Epithelial cell of proximal tubule (primary cell): ENCODE results near the gene BPIFA1. TPM values are rescaled to one million over a fixed set of nuclear protein-coding genes. Genes with fewer than 3 reads are reported as not detected.
A peak's percentile ranks its signal among the peaks of the same experiment; 100 is the strongest.

ENCODE experiments used
- DNase-seq: peaks from one replicate; pipeline ENCODE4 v3.0.0-alpha.2; 2011; ENCODE audit warnings: low read depth
- H3K4me3 ChIP-seq: 2 replicates; pipeline ENCODE4 v1.5.1; 2011; ENCODE audit warnings: low read depth, mild to moderate bottlenecking, low read length
- total RNA-seq: library from RNA; depleted of rRNA; stranded (reverse); fragments of >200 nt; gene quantifications from 2 replicates; pipeline ENCODE4 v1.2.3, GENCODE V29; 2015
- TF ChIP-seq, protein P1 (sequence below): conservative IDR thresholded peaks from 2 replicates; pipeline ENCODE4 v1.5.1; 2012; ENCODE audit warnings: low read depth, mild to moderate bottlenecking, low read length

BPIFA1 gene
- total RNA-seq, 1 donor from 2014 or later, result not detected

DNA sequence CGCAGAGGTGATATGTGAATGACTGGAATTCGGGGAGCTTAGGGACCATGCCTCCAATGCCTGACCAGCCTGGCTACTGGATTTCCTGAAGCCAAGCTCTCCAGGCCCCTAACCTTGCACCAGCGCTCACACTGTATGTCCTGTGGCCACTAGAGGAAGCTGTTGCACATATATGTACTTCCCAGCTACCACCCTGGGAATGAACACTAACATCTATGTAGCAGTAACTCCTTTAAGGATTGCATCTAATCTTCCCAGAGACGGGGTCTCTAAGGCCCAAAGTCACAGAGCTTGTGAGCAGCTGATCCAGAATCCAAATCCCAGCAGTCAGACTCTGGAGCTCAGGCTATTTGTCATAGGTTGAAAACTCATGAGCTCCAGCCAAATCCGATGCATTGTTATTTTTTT lies 26.9 kb downstream of the BPIFA1 start:
- TF ChIP-seq, protein P1, sequence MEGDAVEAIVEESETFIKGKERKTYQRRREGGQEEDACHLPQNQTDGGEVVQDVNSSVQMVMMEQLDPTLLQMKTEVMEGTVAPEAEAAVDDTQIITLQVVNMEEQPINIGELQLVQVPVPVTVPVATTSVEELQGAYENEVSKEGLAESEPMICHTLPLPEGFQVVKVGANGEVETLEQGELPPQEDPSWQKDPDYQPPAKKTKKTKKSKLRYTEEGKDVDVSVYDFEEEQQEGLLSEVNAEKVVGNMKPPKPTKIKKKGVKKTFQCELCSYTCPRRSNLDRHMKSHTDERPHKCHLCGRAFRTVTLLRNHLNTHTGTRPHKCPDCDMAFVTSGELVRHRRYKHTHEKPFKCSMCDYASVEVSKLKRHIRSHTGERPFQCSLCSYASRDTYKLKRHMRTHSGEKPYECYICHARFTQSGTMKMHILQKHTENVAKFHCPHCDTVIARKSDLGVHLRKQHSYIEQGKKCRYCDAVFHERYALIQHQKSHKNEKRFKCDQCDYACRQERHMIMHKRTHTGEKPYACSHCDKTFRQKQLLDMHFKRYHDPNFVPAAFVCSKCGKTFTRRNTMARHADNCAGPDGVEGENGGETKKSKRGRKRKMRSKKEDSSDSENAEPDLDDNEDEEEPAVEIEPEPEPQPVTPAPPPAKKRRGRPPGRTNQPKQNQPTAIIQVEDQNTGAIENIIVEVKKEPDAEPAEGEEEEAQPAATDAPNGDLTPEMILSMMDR, result peak; percentile 93
- no peak overlapping the region for H3K4me3 ChIP-seq
- peak; percentile 12 for DNase-seq

DNA sequence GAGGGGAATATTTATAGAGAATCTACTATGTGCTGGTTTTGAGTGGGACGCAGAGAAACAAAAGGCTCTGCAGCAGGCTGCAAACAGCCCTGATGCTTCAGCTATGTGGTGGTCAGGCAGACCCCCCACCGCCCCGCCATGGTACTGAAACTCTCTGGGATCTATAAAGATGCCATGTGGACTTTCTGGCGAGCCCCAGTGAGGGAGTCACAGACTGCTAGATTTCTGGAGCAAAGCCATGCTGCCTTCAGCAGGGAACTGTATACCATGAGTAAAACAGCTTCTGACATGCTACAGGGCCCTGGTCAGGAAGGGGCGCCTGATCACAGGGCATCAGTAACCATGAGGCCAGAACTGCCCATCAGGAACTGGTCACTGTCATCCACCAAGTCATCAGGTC lies 28.0 kb downstream of the BPIFA1 start:
- H3K4me3 ChIP-seq, result no peak overlapping the region

DNA sequence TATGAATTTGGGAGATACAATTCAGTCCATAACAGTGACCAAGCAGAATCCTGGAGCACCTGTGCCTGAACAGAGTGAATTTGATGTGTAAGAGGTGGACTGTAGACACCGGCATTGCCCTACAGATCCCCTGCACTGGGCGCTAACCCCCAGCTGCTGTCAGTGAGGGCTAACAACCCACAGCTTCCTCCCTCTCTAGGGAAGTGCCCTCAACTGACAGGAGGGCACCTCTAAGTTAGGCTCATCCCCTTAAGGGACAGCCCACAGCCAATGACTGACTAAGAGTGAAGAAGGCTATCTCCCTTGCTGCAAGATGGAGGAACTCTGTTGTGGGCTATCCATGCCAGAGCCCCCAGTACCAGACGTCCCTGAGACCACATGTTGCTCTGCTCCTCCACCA lies 31.9 kb downstream of the BPIFA1 start:
- TF ChIP-seq, protein P1, result no peak
- no peak for DNase-seq
- H3K4me3 ChIP-seq, result no peak overlapping the region

More for the DNA sequence above, 28.0 kb downstream of the BPIFA1 start:
- TF ChIP-seq, protein P1, result no peak
- DNase-seq, result no peak

DNA sequence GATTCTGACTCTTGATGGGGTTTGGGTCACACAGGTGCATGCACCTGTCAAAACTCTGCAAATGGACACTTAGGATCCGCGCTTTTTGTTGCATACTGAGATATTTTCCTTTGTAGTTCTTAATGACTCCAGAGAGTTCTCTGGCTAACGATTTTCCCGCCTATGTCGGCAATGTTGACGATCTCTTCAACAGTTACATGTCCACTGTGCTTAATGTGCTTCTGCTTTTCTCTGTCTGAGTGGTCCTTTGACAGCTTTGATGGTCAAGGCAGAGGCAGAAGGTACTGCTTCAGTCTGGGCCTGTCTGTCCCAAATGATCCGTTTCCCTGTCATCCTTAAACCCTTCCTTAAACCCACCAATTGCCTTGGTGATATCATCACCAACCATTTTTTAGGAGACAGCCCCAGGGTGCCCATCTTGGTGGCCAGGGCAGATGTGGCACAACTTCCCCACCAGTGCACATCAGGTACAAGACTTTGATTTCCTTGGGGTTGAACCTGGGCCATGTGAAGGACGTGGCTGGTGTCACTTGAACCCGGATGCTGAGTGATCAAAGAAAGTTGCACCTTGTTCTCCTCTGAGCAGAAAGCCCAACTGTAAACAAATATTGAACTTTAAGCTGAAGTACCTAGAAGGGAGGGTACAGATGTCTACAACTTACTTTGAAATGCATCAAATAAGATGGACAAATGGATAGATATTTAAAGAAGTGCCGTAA lies 36.5 kb downstream of the BPIFA1 start:
- H3K4me3 ChIP-seq, result no peak overlapping the region
- DNase-seq, result no peak
- TF ChIP-seq, protein P1, result no peak

DNA sequence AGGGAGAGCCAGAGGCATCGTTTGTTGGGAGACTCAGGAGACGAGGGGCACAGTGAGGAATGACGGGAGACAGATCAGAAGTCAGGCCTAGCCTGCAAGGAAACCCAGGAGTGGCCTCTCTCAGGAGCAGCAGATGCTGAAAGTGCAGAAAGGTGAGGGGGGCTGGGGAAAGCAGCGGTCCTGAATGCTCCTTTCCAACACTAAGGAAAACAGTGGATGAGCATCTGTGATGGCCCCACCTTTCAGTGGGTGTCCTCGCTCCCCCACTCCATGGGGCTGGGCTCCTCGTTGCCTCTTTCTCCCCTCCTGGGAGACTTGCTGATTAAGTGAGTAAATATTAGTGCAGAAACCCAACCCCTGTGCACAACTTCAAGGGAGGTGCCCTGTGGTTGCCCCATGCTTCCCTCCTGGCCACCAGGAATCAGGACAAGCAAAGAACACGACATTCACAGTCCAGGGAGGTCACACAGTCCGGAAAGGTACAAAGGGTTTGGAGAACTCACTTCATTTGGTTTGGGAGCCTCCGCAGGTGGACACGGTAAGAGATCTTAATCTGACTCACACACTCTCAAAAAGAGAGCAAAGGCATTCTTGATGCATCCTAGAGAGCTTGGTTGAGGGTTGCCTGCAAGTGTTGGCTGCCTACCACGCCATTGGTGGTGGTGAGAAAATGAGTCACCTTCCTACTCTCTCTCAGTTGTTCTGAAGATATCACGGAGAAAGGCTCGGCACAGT lies 37.5 kb downstream of the BPIFA1 start:
- TF ChIP-seq, protein P1, result no peak
- DNase-seq, result no peak
- no peak overlapping the region for H3K4me3 ChIP-seq

DNA sequence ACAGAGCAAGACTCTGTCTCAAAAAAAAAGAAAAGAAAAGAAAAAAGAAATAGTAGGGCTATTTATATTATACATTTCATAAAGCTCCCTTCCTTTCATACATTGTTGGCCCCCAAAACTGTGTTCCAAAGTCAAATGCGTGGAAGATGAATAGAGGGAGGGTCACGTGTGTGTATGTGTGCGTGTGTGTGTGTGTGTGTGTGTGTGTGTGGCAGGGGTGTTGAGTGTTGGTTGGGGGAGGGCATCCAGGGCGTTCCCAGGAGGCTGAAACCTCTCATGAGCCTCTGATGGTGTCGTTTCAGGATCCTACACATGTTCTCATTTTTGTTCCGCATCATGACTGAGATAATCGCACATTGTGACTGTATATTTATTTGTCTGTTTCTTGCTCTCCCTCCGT lies 39.4 kb downstream of the BPIFA1 start:
- TF ChIP-seq, protein P1, result no peak
- no peak for DNase-seq
- no peak overlapping the region for H3K4me3 ChIP-seq

DNA sequence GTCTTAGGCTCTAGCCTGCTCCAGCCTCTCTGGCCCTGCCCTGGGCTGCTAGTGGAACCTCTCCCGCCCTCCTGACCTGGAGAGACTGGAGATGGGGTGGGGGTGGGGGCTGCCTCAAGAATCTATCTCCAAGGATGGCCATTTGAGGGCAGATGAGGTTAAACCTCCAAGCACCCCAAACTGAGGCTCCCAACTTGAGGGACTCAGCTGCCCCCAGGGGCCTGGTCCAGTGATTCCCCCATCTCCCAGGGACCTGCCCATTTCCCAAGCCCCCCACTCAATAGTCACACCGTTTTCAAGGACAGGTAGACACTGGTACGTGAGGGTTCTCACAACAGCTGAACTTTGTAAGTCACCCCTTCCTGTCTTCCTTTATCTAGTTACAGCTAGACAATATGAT lies 40.1 kb downstream of the BPIFA1 start:
- H3K4me3 ChIP-seq, result no peak overlapping the region
- TF ChIP-seq, protein P1, result no peak
- no peak for DNase-seq
